Spinal cord (tissue), 10 donors: ENCODE results near the gene PDE3A. TPM values are rescaled to one million over a fixed set of nuclear protein-coding genes. Genes with fewer than 3 reads are reported as not detected.

ENCODE experiments used
- DNase-seq, 6 donors: peaks; one replicate each; pipeline versions ENCODE4 v3.0.0 to v3.0.0-alpha.2; 2013 to 2015; ENCODE audit warnings: low spot score in 6 of 6, low read depth in 4 of 6
- H3K27ac ChIP-seq: one replicate; pipeline ENCODE4 v1.5.1; 2013; ENCODE audit warnings: low read depth, low read length, control low read depth
- H3K27me3 ChIP-seq: one replicate; pipeline ENCODE4 v1.6.1; 2013; ENCODE audit warnings: low read length; ENCODE audit not compliant: control insufficient read depth, insufficient read depth
- H3K36me3 ChIP-seq: one replicate; pipeline ENCODE4 v1.6.1; 2013; ENCODE audit warnings: low read length; ENCODE audit not compliant: control insufficient read depth, insufficient read depth
- H3K4me1 ChIP-seq: one replicate; pipeline ENCODE4 v1.6.1; 2013; ENCODE audit warnings: low read length; ENCODE audit not compliant: control insufficient read depth, insufficient read depth
- H3K4me3 ChIP-seq: one replicate; pipeline ENCODE4 v1.5.1; 2013; ENCODE audit warnings: low read depth, low read length, control low read depth
- H3K9me3 ChIP-seq: one replicate; pipeline ENCODE4 v1.6.1; 2013; ENCODE audit warnings: low read length; ENCODE audit not compliant: control insufficient read depth, insufficient read depth
- WGBS: methylation state at CpG from one replicate; pipeline ENCODE4 v1.1.5; 2013; ENCODE audit warnings: missing lambda C conversion rate; ENCODE audit not compliant: insufficient coverage; 5-methylcytosine and 5-hydroxymethylcytosine counted together
- polyA plus RNA-seq, 2 donors: library from polyadenylated mRNA; unstranded; fragments of 120-200 nt; gene quantifications; one replicate each; pipeline ENCODE4 v1.2.1, GENCODE V29; 2013; ENCODE audit not compliant: insufficient read length in 2 of 2
- total RNA-seq, 2 donors: library from RNA; depleted of rRNA in 1 of 2; stranded (reverse); fragments of 120-200 nt in 1 of 2; fragments of >200 nt in 1 of 2; gene quantifications; one replicate each; pipeline versions ENCODE4 v1.2.3 to v1.2.4, GENCODE V29; 2013 to 2014
- donor health status: healthy.

Gene PDE3A
- total and polyA plus RNA-seq, 4 donors = 8.1 to 29.9 (median 14.0) TPM

DNA sequence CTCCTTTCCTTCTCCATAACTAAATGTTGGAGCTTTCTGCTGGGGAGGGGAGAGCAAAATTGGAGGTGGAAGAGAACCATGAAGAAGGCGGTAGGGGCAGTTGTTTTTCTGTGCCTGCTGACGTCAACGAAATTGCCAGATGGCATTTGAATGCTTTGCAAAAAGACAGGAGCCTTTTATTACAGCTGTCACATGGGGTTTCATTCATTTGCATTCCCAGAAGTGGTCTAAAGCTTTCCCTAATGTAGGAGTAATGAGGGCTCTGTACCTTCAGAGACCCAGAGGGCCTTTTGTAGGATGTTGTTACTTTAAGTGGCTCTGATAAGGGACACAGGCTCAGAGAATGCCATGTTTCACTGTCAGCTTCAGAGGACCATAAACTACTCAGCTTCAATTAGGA, 219.7 kb downstream of the PDE3A start:
- peak in 5 of 6 donors; percentile 26 to 87 (median 45) for DNase-seq
- WGBS = 13% methylated on average over 3 of the region's 3 CpGs

DNA sequence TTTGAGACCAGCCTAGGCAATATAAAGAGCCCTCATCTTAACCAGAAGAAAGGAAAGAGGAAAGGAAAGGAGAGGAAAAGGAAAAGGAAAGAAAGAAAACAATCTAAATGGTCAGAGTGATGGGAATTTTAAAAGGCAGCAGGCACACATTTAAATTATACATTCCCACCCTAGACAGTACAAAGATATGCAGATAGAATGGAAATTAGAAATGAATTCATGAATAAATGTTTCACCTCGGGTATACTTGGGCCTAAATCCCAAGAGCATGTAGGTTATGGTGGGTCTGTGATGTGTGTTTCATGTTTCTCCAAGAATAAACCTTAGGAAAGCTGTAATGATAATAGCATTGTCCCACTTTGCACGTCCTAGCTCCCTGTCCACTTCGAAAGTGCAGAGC, 222.2 kb downstream of the PDE3A start:
- no peaks in the 10 kb centered on the region for H3K36me3 ChIP-seq
- H3K27ac ChIP-seq = no peak overlapping the region
- H3K9me3 ChIP-seq = no peaks in the 10 kb centered on the region
- WGBS = 60% methylated on average over 1 of the region's 3 CpGs
- peaks cover 6% of the 10 kb centered on the region for H3K4me1 ChIP-seq
- no peak for DNase-seq
- no peak overlapping the region for H3K4me3 ChIP-seq
- H3K27me3 ChIP-seq = no peaks in the 10 kb centered on the region

More for the DNA sequence above, 219.7 kb downstream of the PDE3A start:
- Histone ChIP-seq H3K27me3 (no peaks in the 10 kb centered on the region), H3K4me1 (peaks cover 6% of the 10 kb centered on the region), H3K9me3 (no peaks in the 10 kb centered on the region), H3K36me3 (no peaks in the 10 kb centered on the region), H3K27ac (peak overlapping the region; percentile 79), H3K4me3 (no peak overlapping the region)

GRCh38 chr12:20592556-20592955, 224.2 kb downstream of the PDE3A start:
- DNase-seq = peak in 3 of 6 donors; percentile 28 to 92 (median 33)
- no peaks in the 10 kb centered on the region for H3K27me3 ChIP-seq
- H3K27ac ChIP-seq = no peak overlapping the region
- no peaks in the 10 kb centered on the region for H3K36me3 ChIP-seq
- no peak overlapping the region for H3K4me3 ChIP-seq
- H3K4me1 ChIP-seq = peaks cover 6% of the 10 kb centered on the region
- WGBS = 25% methylated on average over 1 of the region's 2 CpGs
- H3K9me3 ChIP-seq = no peaks in the 10 kb centered on the region

- 100% methylated on average over 2 of the region's 3 CpGs for WGBS
- no peaks in the 10 kb centered on the region for H3K27me3 ChIP-seq
- H3K27ac ChIP-seq = no peak overlapping the region
- no peak for DNase-seq
- peaks cover 2% of the 10 kb centered on the region for H3K4me1 ChIP-seq
- no peaks in the 10 kb centered on the region for H3K9me3 ChIP-seq
- H3K4me3 ChIP-seq = no peak overlapping the region
- H3K36me3 ChIP-seq = no peaks in the 10 kb centered on the region
Observed at GRCh38 chr12:20593611-20594010, 225.3 kb downstream of the PDE3A start.

- DNase-seq = no peak
- no peak overlapping the region for H3K27ac ChIP-seq
- no peaks in the 10 kb centered on the region for H3K4me1 ChIP-seq
- no peak overlapping the region for H3K4me3 ChIP-seq
- WGBS = no CpG with 5 or more reads among the region's 1 CpG
- H3K27me3 ChIP-seq = no peaks in the 10 kb centered on the region
- H3K9me3 ChIP-seq = no peaks in the 10 kb centered on the region
- no peaks in the 10 kb centered on the region for H3K36me3 ChIP-seq
Observed at GRCh38 chr12:20596061-20596460, 227.7 kb downstream of the PDE3A start.

GRCh38 chr12:20599757-20600156, 231.4 kb downstream of the PDE3A start:
- Histone ChIP-seq H3K9me3 (no peaks in the 10 kb centered on the region), H3K27me3 (no peaks in the 10 kb centered on the region), H3K36me3 (no peaks in the 10 kb centered on the region), H3K4me1 (no peaks in the 10 kb centered on the region), H3K4me3 (no peak overlapping the region), H3K27ac (no peak overlapping the region)
- DNase-seq = no peak

- no peaks in the 10 kb centered on the region for H3K9me3 ChIP-seq
- no peak overlapping the region for H3K4me3 ChIP-seq
- no peaks in the 10 kb centered on the region for H3K36me3 ChIP-seq
- H3K27ac ChIP-seq = no peak overlapping the region
- no peaks in the 10 kb centered on the region for H3K4me1 ChIP-seq
- WGBS = no CpG with 5 or more reads among the region's 2 CpGs
- DNase-seq = peak in 4 of 6 donors; percentile 25 to 87 (median 56)
- no peaks in the 10 kb centered on the region for H3K27me3 ChIP-seq
Observed at GRCh38 chr12:20601668-20602280, 233.4 kb downstream of the PDE3A start.

- Histone ChIP-seq H3K36me3 (no peaks in the 10 kb centered on the region), H3K9me3 (no peaks in the 10 kb centered on the region), H3K27ac (no peak overlapping the region), H3K4me3 (no peak overlapping the region), H3K27me3 (no peaks in the 10 kb centered on the region), H3K4me1 (no peaks in the 10 kb centered on the region)
- 67% methylated on average over 1 of the region's 4 CpGs for WGBS
- no peak for DNase-seq
Observed at GRCh38 chr12:20602641-20603391, 234.5 kb downstream of the PDE3A start.

DNA sequence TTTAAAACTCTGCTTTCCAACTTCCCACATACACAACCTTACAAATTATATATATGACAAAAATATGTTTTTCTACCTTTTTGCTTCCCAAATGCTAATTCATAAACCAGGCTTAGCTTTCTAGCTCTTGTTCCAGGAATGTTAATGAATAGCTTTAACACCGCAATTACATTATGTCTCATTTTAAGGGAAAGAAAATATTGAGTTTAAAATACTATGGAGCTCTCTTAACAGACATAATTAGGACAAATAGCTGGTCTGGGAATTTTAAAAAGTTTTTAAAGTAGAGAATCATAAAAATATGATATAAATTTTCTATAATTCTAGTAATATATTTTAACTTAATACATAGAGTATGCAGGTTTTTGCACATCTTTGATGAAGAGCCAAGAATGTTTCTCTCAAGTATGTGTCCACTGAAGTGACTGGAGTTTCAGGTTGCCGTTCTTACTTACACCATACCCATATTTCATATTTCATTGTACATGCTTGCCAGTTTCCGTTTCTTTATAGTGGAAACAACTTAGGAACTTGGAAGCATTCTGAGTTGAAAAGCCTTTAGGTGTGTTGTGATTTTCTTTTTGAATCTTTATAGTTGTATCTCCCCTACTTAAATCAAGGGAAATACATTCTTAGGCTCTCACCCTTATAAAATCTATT, 236.2 kb downstream of the PDE3A start:
- Histone ChIP-seq H3K27ac (no peak overlapping the region), H3K9me3 (no peaks in the 10 kb centered on the region), H3K27me3 (no peaks in the 10 kb centered on the region), H3K4me1 (no peaks in the 10 kb centered on the region), H3K4me3 (no peak overlapping the region), H3K36me3 (no peaks in the 10 kb centered on the region)
- DNase-seq = no peak
- WGBS = no CpG with 5 or more reads among the region's 3 CpGs
